Brain pericyte (primary cell): ENCODE data around the gene RAB8B.

Experiments
- DNase-seq: peaks from one replicate; pipeline ENCODE4 v3.0.0-alpha.2; 2012; ENCODE audit warnings: low read depth, low spot score

RAB8B gene

GRCh38 chr15:63185206-63185605 lies 4.2 kb upstream of the RAB8B start:
- no peak for DNase-seq

- no peak for DNase-seq
These were observed 3.3 kb upstream of the RAB8B start for GRCh38 chr15:63186065-63186464.

GRCh38 chr15:63187589-63188226 lies 1.7 kb upstream of the RAB8B start:
- DNase-seq = no peak

- no peak for DNase-seq
These were observed 1.0 kb upstream of the RAB8B start for GRCh38 chr15:63188247-63188925.

- no peak for DNase-seq
These were observed 749 bp downstream of the RAB8B start for GRCh38 chr15:63189941-63190768.

GRCh38 chr15:63190769-63191649 lies 1.6 kb downstream of the RAB8B start:
- DNase-seq = no peak

- DNase-seq = no peak
These were observed 2.7 kb downstream of the RAB8B start for GRCh38 chr15:63191895-63192618.

GRCh38 chr15:63192619-63193206 lies 3.3 kb downstream of the RAB8B start:
- no peak for DNase-seq

GRCh38 chr15:63194302-63194701 lies 4.9 kb downstream of the RAB8B start:
- DNase-seq = no peak

GRCh38 chr15:63194880-63195568 lies 5.6 kb downstream of the RAB8B start:
- DNase-seq = no peak

GRCh38 chr15:63195569-63196015 lies 6.2 kb downstream of the RAB8B start:
- DNase-seq = no peak

GRCh38 chr15:63196842-63197241 lies 7.4 kb downstream of the RAB8B start:
- DNase-seq = no peak

GRCh38 chr15:63197626-63198025 lies 8.2 kb downstream of the RAB8B start:
- no peak for DNase-seq

GRCh38 chr15:63198371-63199250 lies 9.2 kb downstream of the RAB8B start:
- DNase-seq = no peak

- no peak for DNase-seq
These were observed 11.3 kb downstream of the RAB8B start for GRCh38 chr15:63200464-63201249.

GRCh38 chr15:63202861-63203260 lies 13.5 kb downstream of the RAB8B start:
- no peak for DNase-seq

GRCh38 chr15:63203451-63204090 lies 14.2 kb downstream of the RAB8B start:
- DNase-seq = no peak

GRCh38 chr15:63206079-63206478 lies 16.7 kb downstream of the RAB8B start:
- no peak for DNase-seq
